NCI-H446 (cell line): Measurements from ENCODE around the gene ARHGAP31.
"Not testable (repeated sequence)": the region's sequence is repeated elsewhere in the genome, so short reads cannot be mapped to it uniquely, and the experiment has no call there.

Experiments
- DNase-seq, 2 experiments: peaks; one replicate each; lab custom pipeline; 2025; lab: John Stamatoyannopoulos, UW

The ARHGAP31 gene, protein sequence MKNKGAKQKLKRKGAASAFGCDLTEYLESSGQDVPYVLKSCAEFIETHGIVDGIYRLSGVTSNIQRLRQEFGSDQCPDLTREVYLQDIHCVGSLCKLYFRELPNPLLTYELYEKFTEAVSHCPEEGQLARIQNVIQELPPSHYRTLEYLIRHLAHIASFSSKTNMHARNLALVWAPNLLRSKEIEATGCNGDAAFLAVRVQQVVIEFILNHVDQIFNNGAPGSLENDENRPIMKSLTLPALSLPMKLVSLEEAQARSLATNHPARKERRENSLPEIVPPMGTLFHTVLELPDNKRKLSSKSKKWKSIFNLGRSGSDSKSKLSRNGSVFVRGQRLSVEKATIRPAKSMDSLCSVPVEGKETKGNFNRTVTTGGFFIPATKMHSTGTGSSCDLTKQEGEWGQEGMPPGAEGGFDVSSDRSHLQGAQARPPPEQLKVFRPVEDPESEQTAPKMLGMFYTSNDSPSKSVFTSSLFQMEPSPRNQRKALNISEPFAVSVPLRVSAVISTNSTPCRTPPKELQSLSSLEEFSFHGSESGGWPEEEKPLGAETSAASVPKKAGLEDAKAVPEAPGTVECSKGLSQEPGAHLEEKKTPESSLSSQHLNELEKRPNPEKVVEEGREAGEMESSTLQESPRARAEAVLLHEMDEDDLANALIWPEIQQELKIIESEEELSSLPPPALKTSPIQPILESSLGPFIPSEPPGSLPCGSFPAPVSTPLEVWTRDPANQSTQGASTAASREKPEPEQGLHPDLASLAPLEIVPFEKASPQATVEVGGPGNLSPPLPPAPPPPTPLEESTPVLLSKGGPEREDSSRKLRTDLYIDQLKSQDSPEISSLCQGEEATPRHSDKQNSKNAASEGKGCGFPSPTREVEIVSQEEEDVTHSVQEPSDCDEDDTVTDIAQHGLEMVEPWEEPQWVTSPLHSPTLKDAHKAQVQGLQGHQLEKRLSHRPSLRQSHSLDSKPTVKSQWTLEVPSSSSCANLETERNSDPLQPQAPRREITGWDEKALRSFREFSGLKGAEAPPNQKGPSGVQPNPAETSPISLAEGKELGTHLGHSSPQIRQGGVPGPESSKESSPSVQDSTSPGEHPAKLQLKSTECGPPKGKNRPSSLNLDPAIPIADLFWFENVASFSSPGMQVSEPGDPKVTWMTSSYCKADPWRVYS (N-terminal part only)

DNA sequence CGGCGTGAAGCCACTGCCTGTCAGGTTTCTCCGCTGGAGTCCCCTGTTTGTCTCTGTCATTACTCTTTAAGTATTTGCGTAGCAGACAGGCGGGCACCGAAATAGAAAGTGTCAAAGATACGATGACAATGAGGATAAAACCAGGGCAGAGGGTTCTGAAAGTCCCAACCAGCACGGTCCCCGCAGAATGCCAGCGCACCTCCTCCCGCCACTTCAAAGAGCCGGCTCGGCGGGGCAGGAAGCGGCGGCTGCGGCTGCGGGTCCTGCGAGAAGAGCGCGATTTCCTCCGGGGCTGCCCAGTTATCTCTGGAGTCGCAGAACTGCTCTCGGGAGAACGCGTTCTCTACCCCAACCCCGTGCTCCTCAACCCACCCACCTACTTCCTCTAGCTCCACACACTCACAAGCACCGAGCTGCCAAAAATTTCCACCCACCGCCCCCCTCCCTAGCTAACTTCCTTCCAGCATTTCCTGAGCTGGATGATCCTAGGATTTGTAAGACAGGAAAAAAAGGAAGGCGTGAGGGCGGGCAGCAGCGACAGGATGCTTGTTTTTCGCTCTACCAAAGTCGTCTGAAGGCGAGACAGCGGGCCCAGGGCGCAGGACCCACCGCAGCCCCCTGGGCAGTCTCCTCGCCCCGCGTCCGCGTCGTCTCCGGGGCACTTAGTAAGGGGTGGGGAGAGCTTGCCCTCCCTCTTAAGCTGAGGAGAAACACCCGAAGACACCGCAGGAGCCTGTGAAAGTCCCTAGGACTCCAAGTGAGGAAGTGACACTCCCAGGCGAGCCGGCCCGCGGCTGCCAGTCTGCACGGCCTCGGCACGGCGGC is at the start of gene ARHGAP31:
Gene ARHGAP31 (plus strand): TSS at position 513 of the 825 bp plus-strand sequence. CDS start 522 bp downstream, outside the sequence.
- peak; percentile 40 to 64 for DNase-seq

DNA sequence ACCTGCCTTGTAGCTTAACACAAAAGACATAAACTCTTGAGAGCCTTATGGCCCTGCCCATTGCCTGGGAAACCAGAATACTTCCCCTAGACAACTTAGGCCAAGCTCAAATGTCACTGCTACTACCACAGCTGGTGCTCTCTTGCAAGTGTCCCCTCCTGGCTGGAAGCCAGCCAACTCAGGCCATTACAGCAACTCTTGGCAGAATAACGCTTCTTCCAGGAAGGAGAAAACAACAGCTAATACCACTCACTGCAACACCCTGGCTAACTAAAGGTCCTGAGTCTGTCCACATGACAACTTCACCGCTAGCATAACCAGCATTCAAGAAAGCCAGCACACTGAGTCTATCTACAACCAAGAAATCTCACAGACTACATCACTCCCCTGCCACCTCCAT is 48.4 kb upstream of the ARHGAP31 start:
- peak in 1 of 2 experiments; percentile 31 for DNase-seq

DNA sequence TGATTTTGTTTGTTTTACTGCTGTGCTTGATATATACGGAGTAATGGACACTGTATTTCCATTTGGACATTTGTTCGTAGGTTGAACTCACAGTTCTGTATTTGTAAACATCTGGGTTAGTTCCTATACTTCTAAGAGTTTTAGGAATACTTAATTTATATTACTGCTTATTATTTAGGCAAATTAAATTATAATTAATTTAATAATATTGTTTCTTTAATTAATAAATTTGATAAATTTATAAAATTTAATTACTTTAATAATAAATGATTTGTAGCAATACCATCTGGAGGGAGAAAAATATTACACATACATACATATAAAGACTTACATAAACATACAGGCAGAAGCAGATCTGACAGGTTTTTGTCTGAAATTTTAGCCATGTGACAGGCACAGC is 39.0 kb upstream of the ARHGAP31 start:
- no peak for DNase-seq

DNA sequence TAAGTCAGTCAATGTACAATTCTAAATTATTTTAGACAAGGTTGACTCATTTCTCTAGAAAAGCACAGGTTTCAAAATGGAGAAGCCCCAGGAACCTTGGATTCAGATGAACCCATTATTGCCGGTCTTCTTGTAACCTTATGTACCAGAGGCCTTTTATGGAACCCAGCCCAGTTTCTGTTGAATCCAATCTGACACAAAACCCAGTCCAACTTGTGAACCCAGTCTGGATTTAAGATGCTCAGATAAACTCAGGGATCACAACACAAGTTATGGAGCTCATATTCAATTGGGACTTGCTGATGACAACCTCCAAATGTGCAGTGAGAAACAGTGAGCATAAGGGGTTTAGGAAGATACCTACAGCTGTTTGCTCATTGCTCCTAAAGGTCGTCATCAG is 37.1 kb upstream of the ARHGAP31 start:
- DNase-seq = no peak

DNA sequence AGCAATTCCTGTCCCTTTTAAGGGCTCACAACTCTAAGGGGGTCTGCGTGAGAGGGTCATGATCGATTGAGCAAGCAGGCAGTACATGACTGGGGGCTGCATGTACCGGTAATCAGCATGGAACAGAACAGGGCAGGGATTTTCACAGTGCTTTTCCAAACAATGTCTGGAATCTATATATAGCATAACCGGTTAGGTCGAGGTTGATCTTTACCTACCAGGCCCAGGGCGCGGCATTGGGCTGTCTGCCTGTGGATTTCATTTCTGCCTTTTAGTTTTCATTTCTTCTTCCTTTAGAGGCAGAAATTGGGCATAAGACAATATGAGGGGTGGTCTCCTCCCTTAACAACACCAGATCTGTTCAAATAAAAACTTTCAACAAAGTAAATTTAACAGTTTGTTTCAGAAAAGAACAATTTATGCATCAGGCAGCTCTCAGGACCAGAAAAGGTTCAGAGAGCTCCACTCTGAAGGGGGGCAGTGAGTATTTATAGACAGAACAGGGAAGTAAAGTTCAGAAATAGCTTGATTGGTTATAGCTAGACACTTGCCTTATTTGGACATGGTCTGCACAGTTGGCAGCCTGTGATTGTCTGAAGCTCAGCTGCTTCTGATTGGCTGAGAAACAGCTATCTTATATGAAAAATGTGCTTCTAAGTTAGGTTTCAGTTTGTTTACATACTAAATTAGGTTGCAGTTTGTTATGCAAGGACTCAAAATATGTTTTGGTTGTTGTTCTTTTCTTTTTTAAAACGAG is 36.4 kb upstream of the ARHGAP31 start:
- peak in 1 of 2 experiments; percentile 30 for DNase-seq

DNA sequence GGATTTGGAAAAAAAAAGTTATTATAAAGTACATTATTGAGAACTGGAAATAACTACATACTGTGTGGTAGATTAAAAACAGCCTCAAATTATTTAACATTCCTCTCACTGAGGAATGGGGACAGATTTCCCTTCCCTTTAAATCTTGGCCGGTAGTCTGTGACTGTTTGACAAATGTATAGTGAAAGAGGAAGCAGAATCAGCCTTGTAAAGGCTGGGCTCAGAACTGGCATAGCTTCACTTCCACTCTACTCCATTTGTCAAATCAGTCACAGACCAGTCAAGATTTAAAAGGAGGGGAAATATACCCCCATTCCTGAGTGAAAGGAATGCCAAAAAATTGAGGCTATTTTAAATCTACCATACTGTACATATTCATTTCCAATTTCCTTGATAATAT is 35.3 kb upstream of the ARHGAP31 start:
- no peak for DNase-seq

DNA sequence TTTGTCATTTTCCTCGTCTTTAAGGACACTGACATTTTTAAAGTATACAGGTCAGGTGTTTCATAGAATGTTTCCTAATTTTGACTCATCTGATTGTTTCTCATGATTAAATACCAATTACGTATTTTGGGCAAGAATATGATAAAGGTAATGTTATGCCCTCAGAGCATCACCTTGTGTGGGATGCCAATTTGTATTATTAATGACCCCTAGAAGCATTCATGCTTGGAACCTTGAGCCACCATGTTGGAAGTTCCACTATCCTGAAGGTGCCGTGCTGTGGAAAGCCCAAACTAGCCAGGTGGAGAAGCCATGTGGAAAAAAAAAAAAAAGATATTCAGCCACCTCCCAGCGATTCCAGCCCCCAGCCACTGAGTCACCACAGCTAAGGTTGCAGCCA is 34.4 kb upstream of the ARHGAP31 start:
- DNase-seq = no peak

DNA sequence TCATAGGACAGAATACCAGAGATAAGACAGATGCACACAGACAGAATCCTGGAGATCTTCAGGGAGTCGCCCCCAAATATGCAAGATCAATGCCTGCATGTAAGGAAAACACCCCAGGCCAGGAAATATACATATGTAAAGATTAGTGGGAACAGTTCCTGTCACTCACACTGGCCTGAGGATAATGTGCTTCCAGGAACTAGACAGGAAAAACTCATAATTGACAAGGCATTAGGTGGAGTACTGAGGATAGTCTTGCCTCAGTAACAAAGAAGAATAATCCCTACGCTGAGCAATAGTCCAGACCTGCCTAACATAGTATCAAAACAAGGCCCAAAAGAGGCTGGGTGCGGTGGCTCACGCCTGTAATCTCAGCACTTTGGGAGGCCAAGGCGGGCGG is 33.1 kb upstream of the ARHGAP31 start:
- DNase-seq = no peak

DNA sequence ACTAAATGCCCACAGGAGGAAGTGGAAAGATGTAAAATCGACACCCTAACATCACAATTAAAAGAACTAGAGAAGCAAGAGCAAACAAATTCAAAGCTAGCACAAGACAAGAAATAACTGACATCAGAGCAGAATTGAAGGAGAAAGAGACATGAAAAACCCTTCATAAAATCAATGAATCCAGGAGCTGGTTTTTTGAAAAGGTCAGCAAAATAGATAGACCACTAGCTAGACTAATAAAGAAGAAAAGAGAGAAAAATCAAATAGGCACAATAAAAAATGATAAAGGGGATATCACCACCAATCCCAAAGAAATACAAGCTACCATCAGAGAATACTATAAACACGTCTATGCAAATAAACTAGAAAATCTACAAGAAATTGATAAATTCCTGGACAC is 24.0 kb upstream of the ARHGAP31 start:
- not testable (repeated sequence) for DNase-seq

DNA sequence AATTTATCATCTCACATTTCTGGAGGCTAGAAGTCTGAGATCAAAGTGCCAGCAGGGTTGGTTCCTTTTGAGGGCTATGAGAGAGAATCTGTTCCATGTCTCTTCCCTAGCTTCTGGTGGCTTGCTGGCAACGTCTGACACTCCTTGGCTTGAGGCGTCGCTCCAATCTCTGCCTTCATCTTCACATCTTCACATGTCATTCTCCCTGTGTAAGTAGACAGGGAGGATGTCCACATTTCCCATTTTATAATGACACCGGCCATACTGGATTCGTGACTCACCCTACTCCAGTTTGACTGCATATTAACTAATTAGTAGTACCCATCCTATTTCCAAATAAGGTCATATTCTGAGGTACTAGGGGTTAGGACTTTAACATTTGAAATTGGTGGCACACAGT is 17.5 kb upstream of the ARHGAP31 start:
- DNase-seq = no peak

DNA sequence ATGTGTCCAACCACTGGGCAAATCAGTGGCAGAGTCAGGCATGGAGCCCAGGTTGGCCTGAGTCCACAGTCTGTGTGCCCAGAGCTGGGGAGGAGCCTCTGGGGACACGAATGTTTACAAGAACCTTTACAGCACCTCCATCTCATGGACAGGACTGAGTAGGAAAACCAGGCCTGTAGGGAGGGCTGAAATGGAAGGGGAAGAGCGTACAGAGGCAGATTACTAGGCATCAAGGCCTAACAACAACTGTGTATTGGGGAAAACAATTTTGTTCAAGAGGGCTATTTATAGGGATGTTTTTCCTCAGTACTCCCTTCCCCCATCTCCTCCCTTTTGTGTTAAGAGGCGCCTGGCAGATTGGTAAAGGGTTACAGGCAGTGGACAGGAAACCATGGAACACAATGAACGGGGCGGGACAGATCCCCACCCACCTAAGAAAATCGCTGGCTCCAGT is 15.1 kb upstream of the ARHGAP31 start:
- DNase-seq = peak; percentile 84 to 96

DNA sequence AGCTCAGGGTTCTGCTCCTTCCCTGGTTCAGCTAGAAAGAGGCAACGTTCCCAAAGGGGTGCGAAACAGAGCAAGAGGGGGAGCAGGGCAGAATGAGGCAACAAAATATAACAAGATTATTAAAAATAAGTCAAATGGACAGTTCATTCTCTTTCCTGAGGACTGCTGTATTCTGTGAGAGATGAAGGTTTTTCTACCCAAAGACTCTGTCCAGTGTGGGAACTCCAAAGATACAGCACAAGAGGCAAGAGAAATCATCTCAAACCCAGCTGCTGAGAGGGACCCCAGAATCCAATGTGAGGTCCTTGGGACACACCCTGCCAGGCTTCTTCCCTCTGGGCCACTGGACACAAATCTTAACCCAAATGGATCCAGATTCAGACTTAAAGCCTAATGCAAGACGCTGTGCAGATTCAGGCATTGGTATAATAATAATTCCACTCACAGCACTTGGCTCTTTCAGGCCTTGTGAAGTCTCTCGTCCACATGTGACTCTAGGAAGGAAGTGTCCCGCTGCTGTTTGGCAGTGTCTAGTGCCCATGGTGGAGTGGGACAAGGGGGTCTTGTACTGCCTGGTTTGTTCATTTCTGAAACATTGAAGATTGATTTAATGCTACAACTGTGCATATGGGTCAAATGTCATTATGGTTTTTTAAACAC is 14.5 kb upstream of the ARHGAP31 start:
- DNase-seq = no peak

DNA sequence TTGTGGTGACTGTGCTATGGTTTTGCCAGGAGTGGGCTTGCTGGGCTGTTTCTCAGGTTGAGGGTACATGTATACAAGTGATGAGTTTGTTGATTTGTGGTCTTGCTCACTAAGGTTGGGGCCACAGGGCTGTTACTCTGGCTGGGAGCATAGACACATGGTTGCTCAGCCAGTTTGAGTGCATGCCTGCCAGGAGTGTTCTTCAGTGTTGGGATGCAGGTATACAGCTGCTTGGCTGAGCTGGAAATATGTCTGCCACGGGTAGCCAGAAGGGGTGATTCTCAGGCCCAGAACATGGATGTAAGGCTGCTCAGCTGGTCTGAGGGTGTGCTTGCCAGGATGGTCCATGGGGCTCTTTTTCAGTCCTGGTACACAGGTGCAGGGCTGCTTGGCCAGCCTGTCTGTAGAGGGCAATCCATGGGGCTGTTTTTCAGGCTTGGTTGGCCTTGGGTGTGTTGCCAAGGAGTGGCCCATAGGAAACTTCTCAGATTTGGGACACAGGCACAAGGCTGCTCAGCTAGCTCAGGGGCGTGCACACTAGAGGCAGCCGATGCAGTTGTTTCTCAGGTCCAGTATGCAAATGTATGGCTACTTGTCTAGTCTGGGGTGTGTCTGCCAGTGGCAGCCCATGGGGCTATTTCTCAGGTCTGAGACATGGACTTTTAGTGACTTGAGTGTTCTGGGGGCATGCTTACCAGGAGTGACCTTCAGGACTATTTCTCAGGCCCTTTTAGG is 5.3 kb upstream of the ARHGAP31 start:
- DNase-seq = no peak

DNA sequence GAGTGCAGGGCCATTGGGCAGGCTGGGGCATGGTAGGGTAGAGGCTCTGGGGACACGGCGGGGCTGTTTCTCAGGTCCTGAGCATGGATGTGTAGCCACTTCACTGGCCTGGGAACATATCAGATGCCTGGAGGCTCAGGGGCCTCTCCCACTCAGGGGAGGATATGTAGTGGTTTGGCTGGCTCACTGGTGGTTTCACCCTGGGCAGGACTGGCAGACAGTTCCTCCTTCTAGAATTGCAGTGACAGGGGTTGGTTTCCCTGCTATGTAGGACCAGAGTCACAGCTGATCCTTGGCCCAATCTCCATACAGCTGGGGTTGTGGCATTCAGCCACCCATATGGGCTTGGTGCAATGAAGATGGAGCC is 4.8 kb upstream of the ARHGAP31 start:
- DNase-seq = no peak

DNA sequence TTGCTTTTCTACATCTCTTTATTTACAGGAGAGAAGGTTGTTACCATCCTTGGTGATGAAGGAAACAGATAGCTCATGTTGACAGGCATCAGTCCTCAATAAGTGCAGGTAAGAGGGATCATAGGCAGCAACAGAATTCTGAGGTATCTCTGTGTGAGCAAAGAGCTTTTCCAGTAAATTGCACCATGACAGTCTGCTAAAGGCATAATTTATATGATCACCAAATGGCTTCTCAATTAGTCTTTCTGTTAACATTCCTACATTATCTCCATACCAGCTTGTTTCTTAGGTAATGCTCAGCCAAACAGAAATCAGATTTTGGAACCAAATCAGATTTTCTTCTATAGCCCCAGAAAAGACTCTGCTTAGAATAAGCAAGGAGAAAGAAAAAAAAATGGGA is 3.6 kb upstream of the ARHGAP31 start:
- DNase-seq = no peak

DNA sequence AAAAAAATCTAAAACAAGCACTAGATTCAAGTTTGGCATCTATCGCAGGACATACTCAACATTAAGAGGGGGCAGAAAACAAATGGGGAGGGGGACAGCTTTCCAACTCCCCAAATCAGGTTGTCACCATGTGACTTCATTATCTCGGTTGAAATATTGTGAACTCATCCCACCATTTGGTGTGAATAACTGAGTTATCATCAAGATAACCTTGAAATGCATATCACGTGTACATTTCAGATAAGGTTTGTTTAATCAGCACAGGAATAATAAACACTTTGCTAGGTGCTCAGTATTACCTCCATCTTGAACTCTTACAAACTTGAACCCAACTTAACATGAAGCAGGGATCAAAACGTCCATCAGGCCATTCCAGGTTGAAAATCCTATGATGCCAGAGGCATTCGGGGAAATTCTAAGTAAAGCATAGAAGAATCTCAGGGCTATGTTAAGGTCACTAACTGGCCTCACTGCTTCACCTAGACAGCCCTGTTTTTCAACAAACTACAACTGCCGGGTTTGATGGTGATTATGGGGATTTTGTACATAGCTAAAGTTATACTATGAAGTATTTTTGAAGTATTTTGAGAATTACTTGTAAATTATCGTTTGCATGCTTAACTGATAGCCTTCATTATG is 3.0 kb upstream of the ARHGAP31 start:
- no peak for DNase-seq

DNA sequence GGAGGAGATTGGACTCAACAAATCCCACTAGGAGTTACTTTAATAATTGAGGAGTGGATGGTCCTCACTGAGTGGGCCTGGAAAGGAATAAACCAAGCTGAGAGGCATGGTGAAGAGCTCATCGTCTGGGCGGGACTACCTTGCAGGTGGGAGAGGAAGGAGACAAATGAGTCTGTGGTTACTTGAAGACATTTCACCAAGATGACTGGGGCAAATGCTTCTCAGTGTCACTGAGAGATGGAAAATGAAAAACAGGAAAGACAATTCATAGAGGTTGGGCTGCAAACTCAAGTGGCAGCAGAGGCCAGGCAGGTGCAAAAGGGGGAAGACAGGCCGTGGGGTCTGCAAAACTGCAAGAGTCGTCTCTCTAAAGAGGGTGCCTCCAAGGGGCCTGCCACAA is 1.5 kb upstream of the ARHGAP31 start:
- no peak for DNase-seq

DNA sequence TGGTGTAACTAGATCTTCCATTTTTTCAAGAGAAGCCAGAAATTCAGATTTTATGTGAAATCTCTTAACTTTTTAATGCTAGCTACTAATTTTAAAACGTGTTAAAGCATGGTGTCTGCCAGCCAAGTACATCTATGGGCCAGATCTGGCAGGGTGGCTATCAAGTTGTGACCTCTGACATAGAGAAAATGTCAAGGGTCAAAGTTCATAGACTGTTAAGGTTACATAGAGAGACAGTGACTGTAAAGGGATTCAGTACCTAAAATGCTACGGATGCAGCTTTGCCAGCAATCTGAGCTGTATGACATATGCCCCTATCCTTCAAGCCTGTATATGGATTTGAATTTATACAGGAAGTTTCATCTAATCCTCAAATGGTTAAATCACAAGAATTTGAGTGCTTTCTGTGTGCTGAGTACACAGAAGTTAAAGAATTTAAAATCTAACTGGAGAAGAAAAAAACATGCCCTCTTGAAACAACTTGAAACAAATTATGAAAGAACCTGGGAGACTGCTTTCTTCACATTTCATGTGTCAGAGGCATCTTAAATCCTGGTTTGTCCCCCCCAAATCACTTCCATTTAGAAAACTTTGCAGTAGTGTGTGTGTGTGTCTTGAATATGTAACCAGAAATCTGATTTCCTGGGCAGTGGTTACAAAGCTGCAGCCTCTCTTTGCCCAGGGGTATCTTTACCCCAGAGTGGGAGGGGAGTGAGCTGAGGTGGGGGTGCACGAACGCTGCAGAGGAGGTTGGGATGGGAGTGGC is 895 bp upstream of the ARHGAP31 start:
- DNase-seq = no peak
